HG02759 (cell line): ENCODE data around the gene IFIH1.

ENCODE experiments used
- ATAC-seq: cut with Tn5 transposase; IDR thresholded peaks from one replicate; pipeline ENCODE4 v1.9.1; 2021; ENCODE audit warnings: mild to moderate bottlenecking, moderate library complexity; ENCODE audit not compliant: unreplicated experiment

The IFIH1 gene

GRCh38 chr2:162258686-162259085 lies 59.8 kb downstream of the IFIH1 start:
- no peak for ATAC-seq

- no peak for ATAC-seq
Measured at GRCh38 chr2:162258169-162258568, 60.3 kb downstream of the IFIH1 start.

- no peak for ATAC-seq
Measured at GRCh38 chr2:162257425-162257824, 61.1 kb downstream of the IFIH1 start.

- ATAC-seq, result no peak
Measured at GRCh38 chr2:162256591-162256991, 61.9 kb downstream of the IFIH1 start.

GRCh38 chr2:162254236-162254871 lies 64.1 kb downstream of the IFIH1 start:
- ATAC-seq, result no peak

- no peak for ATAC-seq
Measured at GRCh38 chr2:162253435-162253834, 65.0 kb downstream of the IFIH1 start.

- ATAC-seq, result no peak
Measured at GRCh38 chr2:162252153-162252552, 66.3 kb downstream of the IFIH1 start.

GRCh38 chr2:162245781-162246180 lies 72.7 kb downstream of the IFIH1 start:
- no peak for ATAC-seq

- no peak for ATAC-seq
Measured at GRCh38 chr2:162245061-162245460, 73.4 kb downstream of the IFIH1 start.

GRCh38 chr2:162244541-162245031 lies 73.9 kb downstream of the IFIH1 start:
- ATAC-seq, result no peak

GRCh38 chr2:162243715-162244114 lies 74.8 kb downstream of the IFIH1 start:
- no peak for ATAC-seq

- no peak for ATAC-seq
Measured at GRCh38 chr2:162243294-162243693, 75.2 kb downstream of the IFIH1 start, which contains the start of gene FAP. FAP (minus strand) TSS chr2:162243445; CDS start chr2:162243327, 118 bp downstream.

- ATAC-seq, result no peak
Measured at GRCh38 chr2:162242586-162243280, 75.8 kb downstream of the IFIH1 start.

GRCh38 chr2:162241571-162241970 lies 76.9 kb downstream of the IFIH1 start:
- no peak for ATAC-seq

GRCh38 chr2:162234620-162235462 lies 83.6 kb downstream of the IFIH1 start:
- ATAC-seq, result no peak

- no peak for ATAC-seq
Measured at GRCh38 chr2:162233197-162233596, 85.3 kb downstream of the IFIH1 start.

- no peak for ATAC-seq
Measured at GRCh38 chr2:162232671-162233070, 85.8 kb downstream of the IFIH1 start.

- no peak for ATAC-seq
Measured at GRCh38 chr2:162232027-162232426, 86.5 kb downstream of the IFIH1 start.

- no peak for ATAC-seq
Measured at GRCh38 chr2:162230761-162231160, 87.7 kb downstream of the IFIH1 start.

GRCh38 chr2:162226836-162227235 lies 91.6 kb downstream of the IFIH1 start:
- no peak for ATAC-seq

GRCh38 chr2:162221064-162221463 lies 97.4 kb downstream of the IFIH1 start:
- ATAC-seq, result peak; percentile 99
